Fibroblast of skin of right biceps (primary cell): ENCODE data around the gene ZNF536.
"Not testable (repeated sequence)": the region's sequence is repeated elsewhere in the genome, so short reads cannot be mapped to it uniquely, and the experiment has no call there.

Source experiments
- DNase-seq: peaks from one replicate; pipeline ENCODE4 v3.0.0-alpha.2; 2013

Gene ZNF536

GRCh38 chr19:30391554-30392551, 19.7 kb downstream of the ZNF536 start:
- DNase-seq = peak; percentile 96

- DNase-seq = peak; percentile 82
Measured at GRCh38 chr19:30393046-30393445, 20.9 kb downstream of the ZNF536 start.

GRCh38 chr19:30393729-30394480, 21.7 kb downstream of the ZNF536 start:
- DNase-seq = no peak

- DNase-seq = no peak
Measured at GRCh38 chr19:30394481-30395151, 22.4 kb downstream of the ZNF536 start.

GRCh38 chr19:30395283-30395682, 23.1 kb downstream of the ZNF536 start:
- DNase-seq = no peak

- DNase-seq = not testable (repeated sequence)
Measured at GRCh38 chr19:30398539-30398938, 26.4 kb downstream of the ZNF536 start.

- DNase-seq = no peak
Measured at GRCh38 chr19:30401956-30402355, 29.8 kb downstream of the ZNF536 start.

GRCh38 chr19:30402436-30403202, 30.4 kb downstream of the ZNF536 start:
- DNase-seq = no peak

GRCh38 chr19:30403203-30403985, 31.2 kb downstream of the ZNF536 start:
- peak; percentile 22 for DNase-seq

- peak; percentile 31 for DNase-seq
Measured at GRCh38 chr19:30406220-30407067, 34.3 kb downstream of the ZNF536 start.

GRCh38 chr19:30407068-30407709, 35.0 kb downstream of the ZNF536 start:
- no peak for DNase-seq

GRCh38 chr19:30408734-30409301, 36.6 kb downstream of the ZNF536 start:
- no peak for DNase-seq

GRCh38 chr19:30411714-30412113, 39.5 kb downstream of the ZNF536 start:
- no peak for DNase-seq

GRCh38 chr19:30416375-30416774, 44.2 kb downstream of the ZNF536 start:
- no peak for DNase-seq

GRCh38 chr19:30417166-30417565, 45.0 kb downstream of the ZNF536 start:
- peak; percentile 27 for DNase-seq

- peak; percentile 12 for DNase-seq
Measured at GRCh38 chr19:30419568-30420180, 47.5 kb downstream of the ZNF536 start.

GRCh38 chr19:30420316-30420715, 48.1 kb downstream of the ZNF536 start:
- no peak for DNase-seq

GRCh38 chr19:30420881-30421280, 48.7 kb downstream of the ZNF536 start:
- DNase-seq = no peak

GRCh38 chr19:30421571-30421970, 49.4 kb downstream of the ZNF536 start:
- no peak for DNase-seq
